H1 (cell line): ENCODE results near the gene CPM. TPM values are rescaled to one million over a fixed set of nuclear protein-coding genes. Genes with fewer than 3 reads are reported as not detected.

Source experiments
- CTCF ChIA-PET: fragments of 300-600 bp; sonication (Branson Sonifier 250); formaldehyde crosslinking; loops from one replicate; lab custom pipeline; 2021; ENCODE audit not compliant: partially characterized antibody; lab: Charles Lee
- POLR2A ChIA-PET: fragments of 300-600 bp; sonication (Branson Sonifier 250); formaldehyde crosslinking; loops from one replicate; lab custom pipeline; 2021; ENCODE audit warnings: inconsistent platforms; ENCODE audit not compliant: partially characterized antibody; lab: Charles Lee
- DNase-seq, 2 experiments: peaks; one replicate each; pipeline versions ENCODE4 v3.0.0 to v3.0.0-alpha.2; 2010 to 2022; ENCODE audit warnings: low spot score in 2 of 2, low read depth in 1 of 2, mixed read lengths in 1 of 2
- FAIRE-seq: peaks from 2 replicates; lab custom pipeline; 2011; peaks lifted over from hg19 to GRCh38; lab: Jason Lieb, UNC
- H2AFZ ChIP-seq: 2 replicates; pipeline ENCODE4 v1.8.1; 2012; ENCODE audit warnings: low read length, inconsistent platforms
- H2AK5ac ChIP-seq: 2 replicates; pipeline ENCODE4 v1.6.1; 2013; ENCODE audit warnings: low read depth, low read length
- H2BK120ac ChIP-seq: replicated peaks from 2 replicates; pipeline ENCODE3; 2013; ENCODE audit warnings: low read depth, low read length, inconsistent platforms
- H2BK12ac ChIP-seq: 2 replicates; pipeline ENCODE4 v1.6.1; 2013; ENCODE audit warnings: low read depth, low read length
- H2BK15ac ChIP-seq: 2 replicates; pipeline ENCODE4 v1.6.1; 2013; ENCODE audit warnings: low read length
- H2BK20ac ChIP-seq: 2 replicates; pipeline ENCODE4 v1.6.1; 2013; ENCODE audit warnings: low read length
- H2BK5ac ChIP-seq: 2 replicates; pipeline ENCODE4 v1.6.1; 2013; ENCODE audit warnings: low read depth, low read length
- H3K14ac ChIP-seq: 2 replicates; pipeline ENCODE4 v1.6.1; 2013; ENCODE audit warnings: inconsistent platforms; ENCODE audit not compliant: insufficient read length
- H3K18ac ChIP-seq: 2 replicates; pipeline ENCODE4 v1.6.1; 2013; ENCODE audit warnings: low read length; ENCODE audit errors: extremely low read depth
- H3K23ac ChIP-seq: 2 replicates; pipeline ENCODE4 v1.6.1; 2013; ENCODE audit warnings: inconsistent platforms; ENCODE audit not compliant: insufficient read length
- H3K23me2 ChIP-seq: 2 replicates; pipeline ENCODE4 v1.6.1; 2013; ENCODE audit warnings: low read depth, low read length
- H3K27ac ChIP-seq: 2 replicates; pipeline ENCODE4 v1.6.1; 2011; ENCODE audit warnings: low read depth, low read length, inconsistent platforms
- H3K27me3 ChIP-seq, 4 experiments: replicated peaks in 1 of 4; 1 replicate in 1 of 4; 2 replicates in 3 of 4; pipeline versions ENCODE4 v1.6.1 to v1.8.1; 2011 to 2013; ENCODE audit warnings: low read length in 3 of 4, mild to moderate bottlenecking in 3 of 4, inconsistent platforms in 2 of 4, mixed read lengths in 2 of 4, moderate library complexity in 1 of 4; ENCODE audit not compliant: control insufficient read depth in 3 of 4, insufficient read depth in 3 of 4; ENCODE audit errors: extremely low read depth in 1 of 4
- H3K36me3 ChIP-seq, 4 experiments: 2 replicates each; pipeline versions ENCODE4 v1.6.1 to v1.8.1; 2011 to 2013; ENCODE audit warnings: mild to moderate bottlenecking in 4 of 4, low read length in 3 of 4, moderate library complexity in 2 of 4, control low read depth in 1 of 4, inconsistent platforms in 1 of 4; ENCODE audit not compliant: insufficient read depth in 4 of 4, control insufficient read depth in 2 of 4
- H3K4ac ChIP-seq: replicated peaks from 2 replicates; pipeline ENCODE3; 2013; ENCODE audit warnings: low read length, low read depth, mixed read lengths, inconsistent platforms; ENCODE audit not compliant: insufficient read length
- H3K4me1 ChIP-seq, 4 experiments: replicated peaks in 1 of 4; 1 replicate in 1 of 4; 2 replicates in 3 of 4; pipeline versions ENCODE4 v1.6.1 to v1.8.1; 2011 to 2013; ENCODE audit warnings: low read length in 3 of 4, inconsistent platforms in 2 of 4, mixed read lengths in 1 of 4; ENCODE audit not compliant: insufficient read depth in 4 of 4, control insufficient read depth in 3 of 4
- H3K4me2 ChIP-seq, 2 experiments: 2 replicates each; pipeline versions ENCODE4 v1.6.1 to v1.8.1; 2011 to 2013; ENCODE audit warnings: low read depth in 2 of 2, low read length in 2 of 2, control low read depth in 1 of 2, inconsistent platforms in 1 of 2, mild to moderate bottlenecking in 1 of 2; ENCODE audit not compliant: insufficient read depth in 1 of 2
- H3K4me3 ChIP-seq, 4 experiments: fragments of 200-600, 300-600 bp in 1 of 4; sonication (generic), shearing (Covaris generic), sonication (Bioruptor Twin) in 1 of 4; 2 replicates each; pipeline versions ENCODE4 v1.5.1 to v1.8.1; 2011 to 2016; ENCODE audit warnings: low read length in 4 of 4, low read depth in 3 of 4, control low read depth in 2 of 4, inconsistent platforms in 2 of 4, mild to moderate bottlenecking in 2 of 4, mixed read lengths in 1 of 4, moderate library complexity in 1 of 4; ENCODE audit not compliant: insufficient read depth in 2 of 4; ENCODE audit errors: extremely low read depth in 1 of 4
- H3K56ac ChIP-seq: replicated peaks from 2 replicates; pipeline ENCODE3; 2013; ENCODE audit warnings: low read depth, mild to moderate bottlenecking, mixed read lengths, low read length, inconsistent platforms; ENCODE audit not compliant: insufficient read length
- H3K79me1 ChIP-seq: 2 replicates; pipeline ENCODE4 v1.6.1; 2013; ENCODE audit warnings: low read depth, low read length, control low read depth
- H3K79me2 ChIP-seq, 2 experiments: 2 replicates each; pipeline versions ENCODE4 v1.6.1 to v1.8.1; 2012 to 2013; ENCODE audit warnings: low read length in 2 of 2, mild to moderate bottlenecking in 2 of 2, inconsistent platforms in 1 of 2; ENCODE audit not compliant: insufficient read depth in 2 of 2, control insufficient read depth in 1 of 2
- H3K9ac ChIP-seq, 4 experiments: replicated peaks in 1 of 4; 1 replicate in 1 of 4; 2 replicates in 3 of 4; pipeline versions ENCODE4 v1.6.1 to v1.8.1; 2011 to 2013; ENCODE audit warnings: low read depth in 3 of 4, low read length in 3 of 4, control low read depth in 2 of 4, mild to moderate bottlenecking in 2 of 4, moderate library complexity in 2 of 4, inconsistent platforms in 1 of 4; ENCODE audit errors: extremely low read depth in 1 of 4
- H3K9me3 ChIP-seq, 2 experiments: 2 replicates each; pipeline versions ENCODE4 v1.6.1 to v1.8.1; 2012 to 2013; ENCODE audit warnings: mild to moderate bottlenecking in 2 of 2, moderate library complexity in 2 of 2, control low read depth in 1 of 2, inconsistent platforms in 1 of 2, low read depth in 1 of 2, low read length in 1 of 2, mixed read lengths in 1 of 2; ENCODE audit not compliant: insufficient read depth in 2 of 2
- H4K20me1 ChIP-seq, 2 experiments: replicated peaks in 1 of 2; 2 replicates each; pipeline versions ENCODE3 to v1.8.1; 2011 to 2013; ENCODE audit warnings: inconsistent platforms in 2 of 2, low read length in 2 of 2, mild to moderate bottlenecking in 1 of 2; ENCODE audit not compliant: insufficient read depth in 2 of 2, control insufficient read depth in 1 of 2
- H4K5ac ChIP-seq: 2 replicates; pipeline ENCODE4 v1.6.1; 2013; ENCODE audit warnings: low read length, low read depth, mixed read lengths, inconsistent platforms; ENCODE audit not compliant: insufficient read length
- H4K8ac ChIP-seq: 2 replicates; pipeline ENCODE4 v1.8.0; 2013; ENCODE audit warnings: mild to moderate bottlenecking, moderate library complexity, low read length, inconsistent platforms; ENCODE audit not compliant: insufficient read depth; ENCODE audit errors: extremely low read depth
- H4K91ac ChIP-seq: replicated peaks from 2 replicates; pipeline ENCODE3; 2013; ENCODE audit warnings: low read length, mixed read lengths, inconsistent platforms; ENCODE audit not compliant: insufficient read length
- CREB1 ChIP-seq: IDR thresholded peaks from 2 replicates; pipeline ENCODE4 v1.6.1; 2012; ENCODE audit warnings: inconsistent platforms
- RNF2 ChIP-seq: fragments of 200-900, 300-1000 bp; sonication (generic); IDR thresholded peaks from 2 replicates; pipeline ENCODE4 v1.7.1; 2016; ENCODE audit warnings: borderline replicate concordance, low read depth, mild to moderate bottlenecking, antibody characterized with exemption, low read length; ENCODE audit not compliant: poor library complexity, severe bottlenecking; ENCODE audit errors: missing control alignments
- YY1 ChIP-seq: IDR thresholded peaks from 2 replicates; pipeline ENCODE4 v1.6.1; 2011; ENCODE audit warnings: low read depth, mild to moderate bottlenecking, low read length
- WGBS, 2 experiments: shearing (Covaris generic) in 1 of 2; methylation state at CpG; one replicate each; pipeline versions ENCODE4 v1.1.6 to v1.1.7; 2013 to 2015; ENCODE audit warnings: low lambda C conversion rate in 2 of 2, mixed read lengths in 2 of 2, inconsistent platforms in 1 of 2, low coverage in 1 of 2, missing lambda C conversion rate in 1 of 2; ENCODE audit not compliant: insufficient replicate concordance in 2 of 2, insufficient coverage in 1 of 2, insufficient read length in 1 of 2; ENCODE audit errors: extremely low coverage in 1 of 2, missing lambda C conversion rate in 1 of 2; 5-methylcytosine and 5-hydroxymethylcytosine counted together
- polyA plus RNA-seq, 7 experiments: library from polyadenylated mRNA; depleted of rRNA in 3 of 7; stranded (reverse) in 5 of 7; unstranded in 2 of 7; fragments of >200 nt in 5 of 7; fragments of 200-250 nt in 2 of 7; gene quantifications; 1 replicate in 5 of 7; 2 replicates in 1 of 7; 4 replicates in 1 of 7; pipeline versions ENCODE4 v1.2.1 to v1.2.3, GENCODE V29; 2011 to 2013; ENCODE audit warnings: missing spikeins in 2 of 7, mixed read lengths in 2 of 7
- total RNA-seq: library from RNA; stranded (reverse); fragmentation: NEBNext Ultra II Directional; extraction: Animal tissue kit (Norgen Biotek cat#: 25700); gene quantifications from 2 replicates; pipeline ENCODE4 v1.2.1, GENCODE V29; 2021

The CPM gene
- total and polyA plus RNA-seq, 2 of the 8 experiments (the other 6 are each of a cell fraction or from before 2014, with no cell fraction given) = 0.33 to 3.1 TPM

DNA sequence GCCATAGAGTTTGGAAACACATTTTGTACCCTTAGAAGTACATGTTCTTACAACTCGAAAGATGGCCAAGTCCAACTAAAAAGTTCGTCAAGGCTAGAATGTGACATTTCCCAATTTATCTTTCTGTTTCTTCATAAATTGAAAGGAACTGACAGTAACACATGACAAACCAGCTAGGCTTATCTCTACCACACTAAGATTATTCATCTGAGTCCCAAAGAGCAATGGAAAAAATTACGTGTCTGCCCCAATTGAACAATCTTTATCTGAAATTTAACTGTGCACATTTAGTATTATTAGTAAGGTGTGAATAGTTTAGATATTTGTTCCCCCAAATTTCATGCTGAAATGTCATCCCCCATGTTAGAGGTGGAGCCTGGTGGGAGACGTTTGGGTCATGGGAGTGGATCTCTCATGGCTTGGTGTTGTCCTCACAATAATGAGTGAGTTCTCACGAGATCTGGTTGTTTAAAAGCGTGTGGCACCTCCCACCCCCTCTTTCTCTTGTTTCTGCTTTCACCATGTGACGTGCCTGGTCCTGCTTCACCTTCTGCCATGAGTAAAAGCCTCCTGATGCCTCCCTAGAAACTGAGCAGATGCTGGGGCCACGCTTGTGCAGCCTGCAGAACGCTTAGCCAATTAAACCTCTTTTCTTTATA lies 13.3 kb downstream of the CPM start:
- H2BK12ac ChIP-seq = no peak overlapping the region
- no peak for TF ChIP-seq YY1
- no peak for TF ChIP-seq CREB1
- no peak for TF ChIP-seq RNF2
- TF ChIP-seq, all 59 proteins: peak for 0
- H4K5ac ChIP-seq = no peak overlapping the region
- no peak overlapping the region for H3K9ac ChIP-seq
- no peaks in the 10 kb centered on the region for H3K36me3 ChIP-seq
- H2BK5ac ChIP-seq = no peak overlapping the region
- H3K79me2 ChIP-seq = no peaks in the 10 kb centered on the region
- no peaks in the 10 kb centered on the region for H4K20me1 ChIP-seq
- H3K27ac ChIP-seq = no peak overlapping the region
- H2AFZ ChIP-seq = no peak overlapping the region
- H3K27me3 ChIP-seq = no peaks in the 10 kb centered on the region
- no peak overlapping the region for H4K8ac ChIP-seq
- no peak overlapping the region for H3K4me3 ChIP-seq
- ChIA-PET POLR2A (no interaction called here), CTCF (no interaction called here)
- H3K4me1 ChIP-seq = no peaks in the 10 kb centered on the region
- H3K9me3 ChIP-seq = 0 out of 4 replicates have a peak, but pooled peaks cover 0 to 7% of the 10 kb centered on the region in 2 experiments
- no peak overlapping the region for H4K91ac ChIP-seq
- no peak for DNase-seq
- no peak overlapping the region for H3K4ac ChIP-seq
- 90% methylated on average over 9 of the region's 9 CpGs; no CpG with 5 or more reads in 1 of the 2 experiments for WGBS, 2 experiments
- no peak for FAIRE-seq
- H3K4me2 ChIP-seq = no peak overlapping the region
- no peak overlapping the region for H2BK120ac ChIP-seq
- H3K18ac ChIP-seq = no peak overlapping the region
- H3K23ac ChIP-seq = no peak overlapping the region
- no peak overlapping the region for H2BK20ac ChIP-seq
- H3K23me2 ChIP-seq = no peaks in the 10 kb centered on the region
- no peak overlapping the region for H2BK15ac ChIP-seq
- H3K56ac ChIP-seq = no peak overlapping the region
- no peak overlapping the region for H2AK5ac ChIP-seq
- H3K79me1 ChIP-seq = no peaks in the 10 kb centered on the region
- no peak overlapping the region for H3K14ac ChIP-seq
